NCI-H1694 (cell line): Measurements from ENCODE around the gene COL4A1.

Experiments used
- DNase-seq: peaks from one replicate; lab custom pipeline; 2025; lab: John Stamatoyannopoulos, UW

The COL4A1 gene

DNA sequence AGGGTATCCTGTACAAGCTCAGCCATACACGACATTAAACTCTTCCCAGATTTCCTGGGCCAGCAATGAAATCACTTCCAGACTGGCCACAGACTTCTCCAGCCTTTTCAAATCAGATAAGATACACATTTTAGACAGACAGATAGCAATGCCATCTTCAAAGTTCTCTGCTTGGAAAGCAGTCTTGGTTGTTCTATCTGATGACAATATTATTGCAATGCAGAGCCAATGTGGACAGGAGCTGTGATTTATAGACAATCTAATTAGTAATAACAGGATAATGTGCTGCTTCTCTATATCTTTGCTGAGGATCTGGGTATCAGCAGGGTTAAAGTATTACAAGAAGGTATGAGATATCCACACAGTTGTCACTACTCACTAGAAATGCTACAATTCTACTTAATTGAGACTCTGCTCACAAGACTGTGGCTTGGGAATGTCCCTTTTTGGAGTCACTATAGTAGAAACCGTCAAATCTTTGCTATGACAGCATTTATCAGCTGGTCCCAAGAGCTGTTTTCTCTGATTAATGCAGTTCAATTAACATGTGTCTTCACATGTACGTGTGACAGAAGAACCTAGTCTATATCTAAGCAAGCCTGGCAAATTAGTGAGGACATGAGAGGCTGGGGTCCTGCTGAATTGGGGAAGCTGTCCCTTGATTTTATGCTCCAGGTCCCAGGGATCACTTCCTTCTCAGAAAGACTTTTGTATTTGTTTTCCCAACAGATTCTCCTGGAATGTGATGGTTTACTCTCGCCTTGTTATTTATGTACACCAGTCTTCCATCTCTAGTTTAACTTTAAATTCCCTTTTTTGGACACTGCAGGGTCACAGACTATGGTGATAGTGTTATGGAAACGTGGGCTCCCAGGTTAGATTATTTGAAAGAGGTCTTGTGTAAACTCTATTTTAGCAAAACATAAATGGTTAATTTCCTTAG lies 68.8 kb downstream of the COL4A1 start:
- DNase-seq, result no peak

- DNase-seq, result no peak
These were observed 70.1 kb downstream of the COL4A1 start for GRCh38 chr13:110236831-110237261.

- no peak for DNase-seq
These were observed 70.5 kb downstream of the COL4A1 start for GRCh38 chr13:110236431-110236830.

DNA sequence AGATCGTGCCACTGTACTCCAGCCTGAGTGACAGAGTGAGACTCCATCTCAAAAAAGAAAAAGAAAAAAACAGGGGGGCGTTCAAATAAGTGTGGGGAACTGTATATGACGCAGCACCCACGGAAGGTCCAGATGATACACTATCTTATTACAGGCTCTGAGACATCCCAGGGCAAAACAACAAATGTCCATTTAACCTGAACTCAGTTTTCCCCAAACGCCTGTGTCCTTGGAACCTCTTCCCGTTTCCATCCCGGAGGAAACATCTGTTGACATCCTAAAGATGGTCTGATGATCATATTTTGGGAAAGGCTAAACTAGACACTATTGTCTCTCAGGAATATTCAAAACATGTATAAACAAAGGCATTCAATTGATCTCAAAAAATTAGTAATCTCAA lies 72.4 kb downstream of the COL4A1 start:
- DNase-seq, result no peak

DNA sequence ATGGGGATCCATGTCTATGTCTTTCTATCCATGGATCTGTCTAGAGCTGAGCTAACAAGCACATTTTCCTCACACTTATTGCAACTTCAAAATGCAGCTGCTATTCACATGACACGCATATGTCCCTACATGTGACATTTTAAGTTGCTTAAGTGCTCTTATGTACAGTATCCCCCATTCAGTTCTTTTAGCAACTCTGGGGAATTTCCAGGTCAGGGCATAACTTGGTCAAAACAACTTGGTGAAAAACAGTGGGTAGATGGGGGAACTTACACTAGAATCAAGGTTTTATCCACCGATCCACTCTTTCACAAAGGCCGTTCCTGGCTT lies 73.0 kb downstream of the COL4A1 start:
- no peak for DNase-seq

DNA sequence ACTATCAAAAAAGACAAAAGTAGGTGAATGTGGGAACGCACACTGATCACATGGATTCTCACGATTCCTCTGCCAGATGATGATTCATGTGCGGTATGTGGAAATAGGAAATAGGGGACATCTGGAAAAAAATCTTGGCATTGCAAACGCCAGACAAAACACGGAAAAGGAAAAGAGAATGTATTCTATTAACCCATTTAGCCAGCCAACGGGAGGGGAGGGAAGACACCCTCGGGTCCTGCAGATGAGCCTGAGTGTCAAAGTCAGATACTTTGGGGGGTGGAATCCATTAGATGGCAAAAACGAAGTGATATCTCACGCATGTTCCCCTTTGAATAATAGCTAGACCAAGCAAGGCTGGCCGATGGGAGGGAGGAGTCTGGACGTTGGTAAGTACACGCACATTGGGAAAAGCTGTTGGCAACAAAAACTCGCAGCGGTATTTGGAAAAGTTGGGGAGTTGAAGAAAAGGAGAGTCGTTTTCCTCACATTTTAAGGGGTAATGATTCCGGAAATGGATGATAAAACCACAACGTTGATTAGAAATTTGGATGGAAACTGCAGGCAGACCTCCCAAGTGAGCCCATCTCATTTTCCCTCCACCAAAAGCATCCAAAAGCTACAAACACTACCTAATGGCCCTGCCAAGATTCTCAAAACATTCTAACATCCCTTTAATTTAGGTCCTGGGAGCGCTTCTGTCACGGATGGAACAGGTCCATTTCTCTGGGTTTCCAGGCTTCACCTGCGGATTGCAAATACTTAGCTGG lies 73.6 kb downstream of the COL4A1 start:
- no peak for DNase-seq

GRCh38 chr13:110232756-110233155 lies 74.2 kb downstream of the COL4A1 start:
- no peak for DNase-seq

GRCh38 chr13:110232142-110232541 lies 74.8 kb downstream of the COL4A1 start:
- no peak for DNase-seq

DNA sequence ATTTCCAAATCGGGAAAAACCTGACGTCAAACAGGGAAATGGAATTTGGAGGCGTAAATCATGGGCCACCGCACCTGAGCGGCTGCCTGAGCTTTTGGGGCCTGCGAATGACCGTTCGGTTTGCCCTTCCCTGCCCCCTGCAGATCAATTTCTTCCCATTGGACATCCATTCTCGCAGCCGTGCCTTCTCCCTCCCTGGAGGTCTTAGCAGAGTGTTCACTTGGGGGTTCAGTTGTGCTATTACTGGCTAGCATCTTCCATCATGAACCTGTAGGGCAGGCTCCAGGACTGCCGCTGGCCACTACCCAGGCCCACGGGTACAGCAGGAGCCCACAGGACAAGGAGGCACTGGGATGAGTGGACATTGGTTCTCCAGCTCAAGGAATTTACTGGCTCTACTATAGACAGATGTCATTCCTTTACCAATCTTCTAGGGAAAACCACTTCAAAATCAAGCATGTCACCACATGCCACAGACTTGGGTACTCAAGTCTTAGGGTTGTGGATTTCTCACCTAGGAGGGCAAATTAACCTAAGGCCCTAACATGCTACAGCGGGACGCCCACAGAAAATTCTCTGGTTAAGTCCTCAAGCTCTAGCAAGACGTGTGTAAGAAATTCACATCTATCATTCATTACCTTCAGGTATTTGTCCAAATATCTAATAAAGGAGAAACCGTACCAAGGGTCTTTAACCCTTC lies 75.5 kb downstream of the COL4A1 start:
- DNase-seq, result no peak

DNA sequence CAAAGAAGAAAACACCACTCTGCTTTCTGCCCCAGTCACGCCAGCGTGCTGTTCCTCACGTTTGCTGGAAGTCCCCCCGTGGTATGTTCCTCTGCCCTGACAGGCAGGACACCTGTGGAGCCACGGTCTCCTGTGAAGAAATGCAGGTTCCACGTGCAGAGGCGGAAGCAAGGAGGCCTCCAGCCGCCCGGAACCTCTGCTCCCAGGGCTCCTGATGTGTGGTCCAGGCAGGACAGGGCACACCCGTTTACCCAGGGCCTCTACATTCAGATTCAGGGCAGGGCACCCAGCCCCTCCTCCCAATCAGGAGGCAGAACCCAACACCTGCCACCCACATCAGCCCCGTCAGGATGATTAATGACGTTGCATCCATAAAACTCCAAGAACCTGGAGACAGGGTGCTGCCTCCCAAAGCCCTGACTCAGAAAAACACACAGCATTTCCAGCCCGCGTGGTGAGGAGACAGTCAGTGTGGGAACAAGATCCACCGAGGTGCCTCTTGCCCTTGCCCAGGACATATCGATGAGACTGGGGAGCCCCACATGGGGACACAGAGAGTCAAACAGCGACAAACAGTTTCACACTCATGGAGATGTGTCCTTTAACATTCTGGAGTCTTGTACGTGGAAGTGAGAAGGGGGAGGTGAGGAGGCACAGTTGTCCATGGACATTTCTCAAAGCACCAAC lies 76.2 kb downstream of the COL4A1 start:
- no peak for DNase-seq

DNA sequence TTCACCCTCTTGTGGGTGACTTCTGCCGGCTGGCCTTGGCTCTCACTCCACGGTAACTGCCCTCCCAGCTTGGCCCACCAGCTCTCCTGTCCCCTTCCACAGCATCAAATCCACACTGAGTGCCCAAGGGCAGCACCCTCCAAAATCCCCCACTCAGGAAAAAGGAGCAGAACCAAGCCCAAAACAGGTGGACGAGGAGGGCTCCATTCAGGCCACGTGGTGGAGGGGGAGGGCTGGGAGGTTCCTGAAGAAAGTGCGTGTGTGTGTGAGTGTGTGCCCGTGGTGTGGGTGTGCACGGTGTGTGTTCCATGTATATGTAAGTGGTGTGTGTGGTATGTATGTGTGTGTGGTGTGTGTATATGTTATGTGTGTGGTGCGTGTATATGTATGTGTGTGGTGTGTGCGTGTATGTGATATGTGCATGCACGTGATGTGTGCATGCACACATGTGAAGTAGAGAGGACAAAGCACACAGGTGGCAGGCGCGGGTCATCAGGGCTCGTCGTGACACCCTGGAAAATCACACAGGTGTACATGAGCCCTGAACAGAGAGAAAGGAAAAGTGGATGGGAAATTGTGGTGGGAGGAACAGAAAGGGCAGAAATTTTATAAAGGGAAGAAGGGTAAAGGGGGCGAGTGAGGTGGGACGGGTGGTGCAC lies 76.9 kb downstream of the COL4A1 start:
- no peak for DNase-seq

DNA sequence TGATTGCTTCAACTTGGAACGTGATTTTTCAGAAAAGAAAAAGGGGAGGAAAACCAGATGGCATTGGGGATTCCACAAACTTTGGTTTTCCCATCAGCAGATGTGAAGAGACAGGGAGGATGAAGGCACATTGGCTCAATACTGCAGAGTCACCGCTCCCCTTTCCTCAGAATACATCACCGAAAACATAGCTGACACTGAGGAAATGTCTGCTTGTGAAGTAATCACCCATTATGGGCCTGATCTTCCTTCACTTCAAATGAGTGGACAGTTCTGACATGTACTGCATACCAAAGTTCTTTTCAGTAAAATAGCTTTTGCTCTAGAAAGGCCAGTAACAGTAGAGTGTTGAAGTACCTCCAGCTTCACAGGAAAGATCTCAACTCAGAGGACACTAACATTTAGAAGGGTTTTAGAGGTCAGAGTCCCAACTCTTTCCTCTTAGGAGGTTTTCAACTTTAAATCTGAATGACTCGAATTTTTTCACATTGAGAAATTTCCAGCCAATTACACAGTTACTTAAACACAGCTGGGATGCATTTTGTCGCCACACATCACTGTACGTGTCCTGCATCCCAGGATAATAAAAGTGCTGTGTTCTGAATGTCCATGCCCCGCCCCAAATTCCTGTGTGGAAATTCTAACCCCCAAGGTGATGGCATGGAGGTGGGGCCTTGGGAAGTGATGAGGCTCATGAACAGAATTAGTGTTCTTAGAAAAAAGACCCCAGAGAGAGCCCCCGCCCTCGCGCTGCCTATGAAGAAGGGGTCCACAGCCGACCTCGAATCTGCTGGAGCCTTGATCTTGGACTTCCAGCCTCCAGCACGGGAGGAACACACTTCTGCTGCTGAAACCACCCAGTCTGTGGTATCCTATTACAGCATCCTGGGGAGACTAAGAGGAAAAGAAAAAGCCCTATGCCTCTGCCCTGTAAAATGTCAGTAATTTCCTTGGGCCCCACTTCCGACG lies 77.7 kb downstream of the COL4A1 start:
- DNase-seq, result no peak

- DNase-seq, result no peak
These were observed 78.9 kb downstream of the COL4A1 start for GRCh38 chr13:110227864-110228643.

- no peak for DNase-seq
These were observed 79.5 kb downstream of the COL4A1 start for GRCh38 chr13:110227416-110227815.

DNA sequence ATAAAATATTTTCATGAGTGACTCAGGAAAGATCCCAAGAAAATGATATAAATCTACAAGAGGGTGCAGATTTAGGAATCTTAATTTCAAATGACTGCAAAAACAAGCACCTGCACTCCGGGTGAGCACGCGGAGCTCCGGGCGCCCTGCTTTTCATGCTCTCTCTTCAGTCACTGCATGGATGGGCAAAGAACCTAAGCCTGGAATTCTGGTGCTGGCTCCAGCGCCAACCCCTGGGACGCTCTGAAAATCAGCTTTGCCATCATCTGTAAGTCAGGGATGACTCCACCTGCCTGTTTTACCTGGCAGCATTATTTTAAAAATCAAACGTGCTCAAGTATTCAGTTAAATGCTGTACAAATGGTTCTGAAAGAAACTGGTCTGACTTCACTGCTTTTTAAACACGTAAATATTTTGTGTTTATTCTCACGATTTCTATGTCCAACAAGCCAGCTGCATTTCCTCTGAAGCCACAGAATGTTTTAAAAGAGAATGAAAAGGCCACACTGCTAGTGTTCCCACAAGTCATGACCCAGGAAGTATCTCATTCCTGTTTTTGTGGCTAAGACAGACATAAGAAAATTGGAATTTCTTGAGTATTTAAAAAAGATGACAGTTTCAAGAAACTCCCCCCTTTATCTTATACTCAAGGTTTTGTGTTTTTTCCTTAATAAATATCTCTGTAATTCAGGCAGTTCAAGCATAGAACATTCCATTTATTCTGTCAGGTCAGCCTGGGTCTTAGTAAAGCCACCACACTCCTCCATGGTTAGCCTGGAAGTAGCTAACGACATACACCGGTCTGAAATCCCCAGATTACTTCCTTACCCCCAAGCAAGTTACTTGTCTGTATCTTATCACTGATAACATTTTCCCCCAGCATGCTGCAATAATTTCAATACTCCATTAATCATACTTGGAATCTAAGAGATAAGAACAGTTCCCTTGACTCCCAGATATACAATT lies 81.1 kb downstream of the COL4A1 start:
- DNase-seq, result no peak

- DNase-seq, result no peak
These were observed 82.0 kb downstream of the COL4A1 start for GRCh38 chr13:110225003-110225402.

DNA sequence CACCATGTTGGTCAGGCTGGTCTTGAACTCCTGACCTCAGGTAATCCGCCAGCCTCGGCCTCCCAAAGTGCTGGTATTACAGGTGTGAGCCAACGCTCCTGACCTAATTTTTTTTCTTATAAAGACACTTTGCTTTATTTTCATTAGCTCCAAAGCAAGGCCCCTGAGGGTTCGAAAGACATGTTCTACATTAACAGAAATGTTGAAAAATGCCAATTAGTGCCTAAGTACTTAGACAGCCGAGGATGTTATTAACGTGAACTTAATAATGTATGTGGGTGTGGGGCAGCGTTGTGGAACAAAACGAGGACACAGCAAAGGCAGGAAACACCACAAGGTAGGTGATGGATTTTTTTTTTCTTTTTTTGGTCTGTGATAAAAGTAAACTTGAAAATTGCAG lies 82.4 kb downstream of the COL4A1 start:
- DNase-seq, result no peak

- no peak for DNase-seq
These were observed 85.4 kb downstream of the COL4A1 start for GRCh38 chr13:110221406-110222117.
